HG02981 (cell line): Measurements from ENCODE around the gene WDCP.
"Not testable (repeated sequence)": the region's sequence is repeated elsewhere in the genome, so short reads cannot be mapped to it uniquely, and the experiment has no call there.

Experiments
- ATAC-seq: cut with Tn5 transposase; IDR thresholded peaks from one replicate; pipeline ENCODE4 v1.9.1; 2021; ENCODE audit warnings: mild to moderate bottlenecking, moderate library complexity; ENCODE audit not compliant: unreplicated experiment

The WDCP gene

DNA sequence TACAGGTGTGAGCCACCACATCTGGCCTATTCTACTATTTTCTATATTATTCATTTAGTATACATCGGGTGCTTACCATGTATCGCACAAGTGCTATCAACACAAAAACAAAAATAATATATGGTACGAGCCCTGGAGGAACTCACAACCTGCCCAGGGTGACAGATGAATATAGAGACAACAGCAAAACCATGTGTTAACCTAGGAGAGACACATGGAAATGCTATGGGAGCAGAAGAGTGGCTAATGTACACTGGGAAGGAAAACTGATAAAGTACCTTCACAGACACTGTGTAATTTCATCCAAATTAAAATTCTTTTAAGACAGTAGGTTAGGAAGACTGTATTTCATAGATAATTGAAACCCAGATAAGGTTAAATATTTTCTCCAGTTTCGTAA, 25.1 kb upstream of the WDCP start:
- no peak for ATAC-seq

DNA sequence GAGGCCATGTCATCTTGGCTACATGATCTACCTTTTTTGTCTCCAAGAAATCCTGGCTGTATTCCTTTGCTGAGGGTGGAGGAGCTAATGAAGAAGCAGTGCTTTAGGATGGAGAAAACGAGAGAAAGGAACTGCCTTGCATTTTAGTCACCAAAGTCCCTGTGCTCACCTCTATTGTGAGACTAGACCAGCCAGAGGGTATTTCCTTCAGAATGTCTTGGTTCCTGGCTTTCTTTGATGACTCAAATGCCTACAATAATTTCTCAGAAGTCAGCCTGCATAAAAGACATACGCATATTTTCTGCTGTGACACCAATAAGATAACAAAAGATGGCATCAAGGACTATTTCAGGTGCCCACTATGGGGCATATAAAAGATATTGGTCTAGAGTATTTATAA, 18.1 kb upstream of the WDCP start:
- no peak for ATAC-seq

DNA sequence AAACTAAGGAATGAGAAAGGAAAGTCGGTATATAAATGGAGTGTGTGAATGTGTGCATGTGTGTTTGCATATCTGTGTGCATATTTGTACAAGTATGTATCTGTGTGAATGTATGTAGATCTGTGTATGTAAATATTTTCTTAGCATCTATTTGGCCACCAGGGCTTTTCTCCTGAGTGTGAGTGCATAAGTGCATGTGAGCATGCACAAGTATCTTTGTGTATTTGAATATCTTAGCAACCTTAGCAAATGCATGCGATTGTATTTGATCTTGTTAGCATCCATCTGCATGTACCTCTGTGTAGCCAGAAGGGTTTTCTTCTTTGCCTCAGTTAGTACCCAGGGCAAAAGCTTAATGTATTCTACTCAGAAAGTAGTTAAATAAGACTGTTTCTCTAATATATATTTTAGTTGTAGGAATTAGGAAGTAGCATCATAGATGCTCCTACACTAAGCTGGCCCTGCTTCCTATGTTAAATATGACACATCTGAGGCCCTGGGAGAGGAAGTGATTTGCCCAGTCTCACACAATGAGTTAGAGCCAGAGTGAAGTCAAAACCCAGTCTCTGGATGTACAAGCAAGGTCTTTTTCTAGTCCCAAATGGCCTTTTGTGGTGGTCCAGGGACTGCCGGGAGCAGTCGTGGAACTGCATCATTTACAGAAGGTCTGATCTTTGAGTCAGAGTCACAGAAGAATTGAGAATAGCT, 11.5 kb upstream of the WDCP start:
- ATAC-seq: no peak

DNA sequence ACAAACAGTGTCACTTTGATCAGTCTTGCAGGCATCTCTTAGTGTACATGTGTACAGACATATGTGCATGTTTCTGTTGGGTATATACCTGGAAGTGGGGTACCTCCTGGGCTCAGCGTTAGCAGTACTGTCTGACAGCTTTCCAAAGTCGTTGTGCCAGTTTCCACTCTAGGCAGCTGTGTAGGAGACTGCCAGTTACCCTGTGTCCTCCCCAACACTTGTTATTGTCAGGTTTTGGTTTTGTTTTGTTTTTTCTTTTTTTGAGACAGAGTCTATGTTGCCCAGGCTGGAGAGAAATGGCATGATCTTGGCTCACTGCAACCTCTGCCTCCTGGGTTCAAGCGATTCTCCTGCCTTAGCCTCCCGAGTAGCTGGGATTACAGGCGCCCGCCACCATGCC, 8.6 kb upstream of the WDCP start:
- no peak for ATAC-seq

DNA sequence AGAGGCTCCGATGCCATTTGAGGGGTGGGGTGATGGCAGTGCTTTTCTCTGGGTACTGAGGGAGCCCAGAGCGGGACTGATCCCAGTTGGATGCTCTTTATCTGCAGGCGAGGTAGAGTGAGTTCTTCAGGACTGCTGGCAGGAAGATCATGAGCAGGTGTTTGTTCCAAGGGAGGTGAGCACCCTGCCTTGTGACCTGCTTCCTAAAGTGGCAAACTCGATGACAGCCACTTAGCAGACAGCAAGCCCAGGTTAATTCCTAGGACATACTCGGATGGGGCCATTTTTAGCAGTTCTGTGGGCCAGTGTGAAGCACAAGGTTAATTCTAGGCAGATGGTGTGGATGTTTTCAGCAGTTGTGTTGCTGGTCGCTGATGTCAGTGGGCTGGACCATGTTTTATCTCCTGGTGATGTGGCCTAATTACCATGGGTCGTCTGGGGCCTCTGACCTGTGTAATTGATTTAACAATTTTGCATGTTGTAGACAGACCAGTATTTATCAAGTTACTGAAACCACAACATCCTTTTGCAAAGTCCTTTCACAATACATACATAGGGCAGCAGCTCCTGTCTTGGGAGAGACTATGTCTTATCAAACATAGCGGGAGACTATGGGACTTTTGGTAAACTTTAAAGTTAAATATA, 7.3 kb upstream of the WDCP start:
- ATAC-seq: no peak

DNA sequence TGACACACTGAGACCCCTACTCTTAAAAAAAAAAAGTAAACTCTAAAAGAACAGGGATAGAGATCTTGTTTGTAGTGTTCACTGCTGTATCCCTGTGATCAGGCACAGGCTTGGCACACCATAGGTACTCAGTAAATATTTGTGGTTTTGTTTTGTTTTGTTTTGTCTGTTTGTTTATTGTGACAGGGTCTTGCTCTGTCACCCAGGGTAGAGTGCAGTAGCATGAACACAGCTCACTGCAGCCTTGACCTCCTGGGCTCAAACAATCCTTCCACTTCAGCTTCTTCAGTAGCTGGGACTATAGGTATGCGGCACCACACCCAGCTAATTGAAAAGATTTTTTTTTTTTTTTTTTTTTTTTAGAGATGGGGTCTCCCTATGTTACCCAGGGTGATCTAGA, 5.8 kb upstream of the WDCP start:
- no peak for ATAC-seq

DNA sequence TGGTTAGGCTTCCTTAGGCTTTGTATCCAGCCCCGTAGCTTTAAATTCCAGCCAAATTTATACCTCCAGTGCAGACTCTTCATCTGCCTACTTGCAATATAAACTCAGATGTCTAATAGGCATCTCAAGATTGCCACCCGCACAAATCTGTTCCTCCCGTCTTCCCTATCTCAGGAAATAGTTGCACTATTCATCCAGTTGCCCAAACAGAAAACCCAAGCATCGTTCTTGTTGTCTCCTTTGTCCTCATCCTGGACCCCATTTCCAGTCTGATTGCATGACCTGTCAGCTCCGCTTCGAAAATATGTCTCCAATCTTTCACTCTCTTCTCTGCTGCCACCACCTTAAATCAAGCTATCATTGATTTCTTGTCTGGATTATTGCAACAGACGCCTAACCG, 4.6 kb upstream of the WDCP start:
- no peak for ATAC-seq

DNA sequence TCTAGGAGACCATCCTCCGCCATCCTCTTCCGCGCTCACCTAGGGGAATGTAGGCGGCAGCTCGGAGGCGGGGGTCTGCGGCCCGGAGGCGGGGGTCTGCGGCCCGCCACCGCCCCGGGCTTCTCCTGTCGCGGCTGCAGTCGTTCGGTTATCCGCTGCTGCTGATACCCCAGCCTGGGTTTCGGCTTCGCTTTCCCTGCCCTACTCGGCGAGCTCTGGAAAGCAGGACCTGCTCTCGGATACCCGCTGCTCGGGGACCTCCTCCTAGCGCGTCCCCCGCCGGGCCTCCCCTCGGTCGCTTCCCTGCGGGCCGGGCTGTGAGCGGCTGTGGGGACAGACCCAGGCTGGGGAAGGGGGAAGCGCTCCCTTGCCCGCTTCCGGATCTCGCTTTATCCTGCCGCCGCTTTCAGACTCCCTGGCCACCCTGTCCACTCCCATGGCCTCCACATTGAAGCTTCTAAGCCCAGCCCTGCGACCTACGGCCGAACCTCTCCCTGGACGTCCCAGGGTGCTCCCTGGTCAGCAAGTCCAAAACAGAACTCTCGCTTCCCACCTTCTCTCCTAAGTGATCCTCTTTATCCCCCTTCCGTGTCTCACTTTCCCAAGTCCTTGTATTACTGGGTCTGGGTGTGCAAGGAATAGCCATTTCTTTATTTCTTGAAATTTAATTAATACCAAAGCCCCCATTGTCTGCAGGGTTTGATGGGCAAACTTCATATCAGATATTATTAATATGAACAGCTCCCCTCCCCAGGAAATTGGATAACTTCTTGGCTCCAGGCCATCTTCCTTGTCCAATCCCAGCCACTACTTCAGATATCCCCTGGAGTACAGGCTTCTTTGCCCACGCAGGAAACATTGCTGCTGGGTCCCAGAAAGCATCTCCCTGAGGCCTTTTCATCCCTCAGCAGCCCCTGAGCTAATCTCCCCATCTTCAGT, 3.1 kb upstream of the WDCP start:
- ATAC-seq: no peak

DNA sequence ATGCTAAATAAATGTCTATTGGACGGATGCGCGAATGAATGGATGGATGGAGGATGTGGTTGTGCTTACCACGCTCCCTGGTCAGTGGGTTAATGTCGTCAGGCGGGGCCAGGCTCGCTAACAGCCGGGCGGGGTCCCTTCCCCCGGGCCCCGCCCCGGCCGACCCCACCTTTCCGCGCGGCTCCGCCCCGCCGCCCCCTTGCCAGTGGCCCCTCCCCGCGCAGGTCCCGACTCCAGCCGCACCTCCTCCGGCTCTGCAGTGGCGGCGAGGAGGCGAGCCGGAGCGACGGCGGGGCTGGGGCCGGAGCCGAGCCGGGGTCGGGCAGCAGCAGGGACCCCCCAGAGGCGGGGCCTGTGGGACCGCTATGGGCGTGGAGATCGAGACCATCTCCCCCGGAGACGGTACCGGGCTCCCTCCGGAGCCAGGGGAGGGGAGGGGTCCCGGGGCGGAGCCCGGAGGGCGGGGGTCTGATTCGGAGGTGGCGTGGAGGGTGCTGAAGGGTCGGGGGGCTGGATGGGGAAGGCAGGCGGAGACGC, 2.4 kb upstream of the WDCP start, which contains the start of gene FKBP1B:
FKBP1B (plus strand) TSS at position 257 of the 537 bp plus-strand sequence; CDS start at position 366, 109 bp downstream.
- ATAC-seq: no peak

DNA sequence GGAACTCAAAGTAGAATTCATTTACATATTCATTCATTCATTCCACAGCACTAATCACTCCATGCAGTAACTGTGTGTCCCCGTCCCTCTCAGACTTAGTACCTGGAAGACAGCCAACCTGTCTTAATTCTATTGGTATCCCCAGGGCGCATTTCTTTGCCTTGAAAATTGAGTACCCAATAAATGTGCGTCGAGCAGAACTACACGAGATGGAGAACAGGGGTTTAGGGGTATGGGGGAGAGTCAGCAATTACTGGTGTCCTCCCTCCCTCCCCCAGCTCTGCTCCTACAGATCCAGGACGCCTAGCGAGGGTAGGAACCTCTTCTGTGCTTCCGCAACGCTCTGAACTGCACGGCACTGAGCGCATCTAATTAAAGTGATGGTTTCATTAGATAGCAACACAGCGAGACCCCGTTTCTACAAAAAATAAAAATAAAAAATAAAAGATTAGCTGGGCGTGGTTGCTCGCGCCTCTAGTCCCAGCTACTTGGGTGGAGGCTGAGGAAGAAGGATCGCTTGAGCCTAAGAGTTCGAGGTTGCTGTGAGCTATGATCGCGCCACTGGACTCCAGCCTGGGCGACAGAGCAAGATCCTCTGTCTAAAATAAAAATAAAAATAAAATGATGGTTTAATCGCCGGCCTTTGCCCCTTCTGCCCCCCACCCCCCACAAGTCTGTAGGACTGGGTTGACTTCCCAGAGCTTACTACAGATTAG, 1.7 kb upstream of the WDCP start:
- no peak for ATAC-seq

DNA sequence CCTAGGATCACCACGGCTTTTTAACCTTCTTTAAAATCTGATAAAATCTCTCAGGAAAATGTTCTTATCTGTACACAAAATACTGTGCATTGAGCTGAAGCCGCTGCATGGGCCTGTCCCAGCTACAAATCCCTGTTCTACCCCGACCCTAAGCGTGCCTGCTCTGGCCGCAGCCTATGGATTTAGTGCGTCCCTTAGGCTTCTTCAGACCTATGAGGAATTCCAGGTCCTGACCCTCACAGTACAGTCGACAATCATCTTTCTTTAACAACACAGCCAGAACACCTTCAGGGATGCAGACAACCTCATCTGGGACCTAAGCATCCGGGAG, 477 bp upstream of the WDCP start:
- no peak for ATAC-seq

DNA sequence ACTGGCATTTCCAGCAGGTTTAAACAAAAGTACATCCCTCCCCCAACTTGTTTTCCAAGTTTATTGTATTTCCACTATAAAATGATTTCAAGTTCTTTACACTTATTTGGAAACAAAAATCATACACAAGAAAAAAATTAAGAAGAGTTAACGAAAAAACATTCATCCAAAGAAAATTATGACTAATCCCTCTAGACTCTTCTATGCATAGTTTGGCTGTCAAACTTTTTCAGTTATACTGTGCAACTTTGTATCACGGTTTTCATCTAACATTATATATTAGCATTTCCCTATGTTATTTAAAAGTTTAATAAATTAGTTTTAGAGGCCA, 627 bp downstream of the WDCP start:
- ATAC-seq: no peak

DNA sequence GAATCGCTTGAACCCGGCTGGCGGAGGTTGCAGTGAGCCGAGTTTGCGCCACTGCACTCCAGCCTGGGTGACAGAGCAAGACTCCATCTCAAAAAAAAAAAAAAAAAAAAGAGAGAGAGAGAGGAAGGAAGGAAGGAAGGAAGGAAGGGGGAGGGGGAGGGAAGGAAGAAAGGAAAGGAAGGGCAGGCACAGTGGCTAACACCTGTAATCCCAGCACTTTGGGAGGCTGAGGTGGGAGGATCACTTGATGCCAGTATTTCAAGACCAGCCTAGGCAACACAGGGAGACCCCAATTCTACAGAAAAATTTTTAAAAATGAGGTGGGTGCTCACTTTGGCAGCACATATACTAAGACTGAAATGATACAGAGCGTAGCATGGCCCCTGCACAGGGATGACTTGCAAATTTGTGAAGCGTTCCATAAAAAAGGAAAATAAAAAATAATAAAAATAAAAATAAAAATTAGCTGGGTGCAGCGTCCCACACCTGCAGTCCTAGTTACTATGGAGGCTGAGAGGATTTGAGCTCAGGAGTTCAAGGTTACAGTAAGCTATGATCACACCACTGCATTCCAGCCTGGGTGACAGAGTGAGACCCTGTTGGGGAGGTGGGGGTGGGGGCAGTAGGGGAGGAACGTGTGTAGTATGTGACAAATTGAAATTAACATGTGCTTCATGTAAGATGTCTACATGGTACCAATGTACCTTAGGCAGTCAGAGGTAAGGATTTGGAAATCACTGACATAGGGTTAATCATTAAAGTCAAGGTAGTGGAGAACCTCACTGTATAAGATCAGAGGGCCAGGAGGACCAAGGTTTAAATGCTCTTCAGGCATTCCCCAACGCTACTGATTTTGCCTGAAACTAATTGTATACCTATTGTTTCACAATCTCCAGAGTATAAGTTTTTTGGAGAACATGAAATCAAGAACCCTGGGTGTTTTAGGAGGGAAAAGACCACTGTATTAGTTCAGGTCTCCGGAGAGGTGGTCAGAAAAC, 1.4 kb downstream of the WDCP start:
- ATAC-seq: no peak

DNA sequence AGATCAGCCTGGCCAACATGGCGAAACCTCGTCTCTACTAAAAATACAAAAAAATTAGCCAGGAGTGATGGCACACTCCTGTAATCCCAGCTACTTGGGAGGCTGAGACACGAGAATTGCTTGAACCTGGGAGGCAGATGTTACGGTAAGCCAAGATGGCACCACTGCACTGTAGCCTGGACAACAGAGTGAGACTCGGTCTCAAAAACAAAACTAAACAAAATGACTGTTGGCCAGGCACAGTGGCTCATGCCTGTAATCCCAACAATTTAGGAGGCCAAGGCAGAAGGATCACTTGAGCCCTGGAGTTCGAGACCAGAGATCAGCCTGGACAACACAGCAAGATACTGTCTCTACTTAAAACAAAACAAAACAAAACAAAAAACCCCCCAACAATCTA, 4.1 kb downstream of the WDCP start:
- ATAC-seq: not testable (repeated sequence)

DNA sequence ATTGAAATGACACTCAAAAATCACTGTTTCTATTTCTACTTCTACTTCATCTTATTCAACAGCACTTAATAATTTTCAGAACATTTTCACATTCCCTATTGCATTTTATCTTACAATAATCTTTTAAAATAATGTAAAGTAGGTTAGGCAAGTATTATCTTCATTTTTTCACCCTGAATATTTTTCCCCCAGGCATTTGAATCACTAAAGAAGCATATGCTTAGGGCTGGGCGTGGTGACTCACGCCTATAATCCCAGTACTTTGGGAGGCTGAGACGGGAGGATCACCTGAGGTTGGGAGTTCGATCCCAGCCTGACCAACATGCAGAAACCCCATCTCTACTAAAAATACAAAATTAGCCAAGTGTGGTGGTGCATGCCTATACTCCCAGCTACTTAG, 6.7 kb downstream of the WDCP start:
- ATAC-seq: no peak

DNA sequence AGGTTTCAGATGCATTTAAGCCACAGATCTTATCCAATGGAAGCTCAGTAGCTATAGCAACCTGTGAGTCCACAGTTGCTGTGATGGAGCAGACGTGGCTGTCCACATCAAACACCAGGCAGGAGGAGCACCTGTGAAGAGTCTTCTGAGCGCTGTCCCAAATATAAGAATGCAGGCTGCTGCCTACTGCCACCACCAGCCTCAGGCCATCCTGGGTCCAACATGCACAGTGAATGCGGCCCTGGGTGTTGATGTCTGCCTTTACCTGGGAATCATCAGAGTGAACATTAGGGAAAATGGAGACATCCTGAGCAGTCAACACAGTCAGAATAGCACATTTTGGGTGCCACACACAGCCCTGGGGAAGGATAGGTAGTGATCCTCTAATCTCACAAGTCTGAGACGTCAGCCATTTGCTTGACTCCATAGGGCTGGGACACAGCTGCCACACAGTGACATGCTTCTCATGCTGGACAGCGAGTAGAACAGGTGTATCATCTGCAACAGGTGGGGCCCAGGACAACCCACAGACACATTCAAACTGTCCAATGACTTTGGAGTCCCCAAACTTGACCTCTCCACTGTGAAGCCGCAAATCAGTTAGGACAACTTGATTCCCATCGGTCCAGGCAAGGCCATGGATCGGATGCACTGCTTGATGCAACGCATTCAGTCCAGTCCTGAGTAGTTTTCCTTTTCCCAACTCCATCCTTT, 8.2 kb downstream of the WDCP start:
- no peak for ATAC-seq

DNA sequence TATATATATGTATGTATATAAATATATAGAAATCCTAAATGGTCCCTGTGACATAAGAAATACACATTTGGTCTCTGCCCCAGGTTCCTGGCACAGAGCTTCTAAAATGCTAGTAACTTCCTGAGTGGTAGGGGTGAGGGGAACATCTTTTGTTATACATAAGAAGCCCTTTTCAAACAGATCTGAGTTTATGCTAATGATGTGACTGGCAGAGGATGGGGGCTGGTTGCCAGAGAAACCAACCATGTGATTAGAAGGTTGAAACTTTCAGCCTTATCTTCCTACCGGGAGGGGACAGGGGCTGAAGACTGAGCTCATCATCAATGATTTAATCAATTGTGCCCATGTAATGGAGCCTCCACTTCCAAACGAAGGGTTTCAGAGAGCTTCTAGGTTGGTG, 21.0 kb downstream of the WDCP start:
- ATAC-seq: no peak

DNA sequence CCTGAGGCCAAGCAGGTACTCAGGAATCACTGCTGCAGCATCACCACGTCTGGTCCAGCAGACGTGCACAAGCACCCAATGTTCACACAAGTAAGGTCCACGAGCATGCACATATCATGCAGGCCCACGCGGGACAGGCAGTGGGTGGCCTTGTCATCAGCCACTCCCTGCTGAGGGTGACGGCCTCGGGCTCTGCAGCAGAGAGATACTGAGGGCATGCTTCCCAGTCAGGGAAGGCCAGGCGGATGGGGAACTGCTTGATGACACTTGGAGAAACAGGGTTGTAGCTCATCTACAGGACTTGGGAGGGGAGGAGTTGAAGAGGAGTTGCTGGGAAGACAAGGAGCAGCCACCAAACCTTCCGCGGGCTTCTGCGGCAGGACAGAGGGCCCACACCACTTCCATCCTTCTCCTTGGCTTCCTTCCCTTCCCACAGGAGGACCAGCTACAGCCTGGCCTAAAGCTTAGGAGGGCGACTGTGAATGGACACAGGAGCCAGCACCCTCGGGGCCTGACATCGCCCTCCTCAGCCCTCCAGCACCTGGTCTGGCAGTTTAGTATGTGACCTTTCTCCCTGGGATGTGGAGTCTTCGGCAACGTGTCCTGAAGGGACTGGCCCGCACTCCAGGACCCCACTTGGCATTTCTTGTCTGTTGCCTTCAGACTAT, 22.1 kb downstream of the WDCP start:
- ATAC-seq: no peak

DNA sequence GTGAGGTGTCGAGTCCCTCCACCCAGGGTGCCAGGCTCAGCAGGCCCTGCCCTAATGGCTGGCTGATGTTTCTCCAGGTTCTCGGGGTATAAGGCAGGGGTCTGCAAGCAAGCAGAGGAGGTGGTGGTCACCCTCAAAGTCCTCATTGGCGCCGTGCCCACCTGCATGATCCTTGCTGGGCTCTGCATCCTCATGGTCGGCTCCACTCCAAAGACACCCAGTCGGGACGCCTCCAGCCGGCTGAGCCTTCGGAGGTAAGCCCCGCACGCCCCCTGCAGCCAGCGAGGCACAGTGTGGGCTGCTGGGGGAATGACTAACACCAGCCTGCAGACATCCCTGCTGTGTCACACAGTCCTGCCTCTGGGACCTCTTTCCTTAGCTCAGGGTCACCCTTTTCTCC, 23.2 kb downstream of the WDCP start:
- ATAC-seq: no peak
